ENCODE measurements around the gene FCHO2. TPM values are rescaled to one million over a fixed set of nuclear protein-coding genes. Genes with fewer than 3 reads are reported as not detected.

Gene FCHO2
- total and polyA plus RNA-seq, 2 of the 8 experiments (the other 6 are each of a cell fraction or from before 2014, with no cell fraction given) = 4.3 to 15.7 TPM

DNA sequence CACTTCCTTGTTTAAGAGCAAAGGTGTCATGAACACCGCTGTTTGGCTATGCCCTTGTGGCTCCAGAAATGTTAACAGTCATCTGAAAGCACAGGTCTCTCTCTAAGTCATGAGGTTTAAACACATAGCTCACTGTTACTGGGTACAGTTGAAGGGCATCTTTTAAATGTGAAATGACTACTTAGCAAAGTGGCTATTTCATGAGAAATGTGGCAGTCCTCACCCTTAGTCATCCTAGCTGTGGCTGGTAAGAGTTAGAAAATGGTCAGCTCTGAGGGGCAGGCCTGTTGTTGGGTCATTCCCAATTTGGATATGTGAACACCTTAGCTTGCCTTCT lies 140.4 kb downstream of the FCHO2 start:
- FAIRE-seq = no peak
- Histone ChIP-seq H3K4me3 (ENCODE audit: extremely low read depth in 1 of 4, insufficient read depth in 2 of 4, low read depth in 3 of 4, low read length in 4 of 4) (no peak overlapping the region), H2BK12ac (ENCODE audit: low read depth, low read length) (no peak overlapping the region), H3K79me2 (ENCODE audit: control insufficient read depth in 1 of 2, insufficient read depth in 2 of 2, low read length in 2 of 2) (no peaks in the 10 kb centered on the region), H3K14ac (ENCODE audit: insufficient read length) (no peak overlapping the region), H2BK20ac (ENCODE audit: low read length) (no peak overlapping the region), H3K4me2 (ENCODE audit: insufficient read depth in 1 of 2, low read depth in 2 of 2, low read length in 2 of 2) (no peak overlapping the region), H3K9ac (replicated peaks in 1 of 4; ENCODE audit: extremely low read depth in 1 of 4, low read depth in 3 of 4, low read length in 3 of 4) (no peak overlapping the region), H3K27me3 (replicated peaks in 1 of 4; ENCODE audit: control insufficient read depth in 3 of 4, extremely low read depth in 1 of 4, insufficient read depth in 3 of 4, low read length in 3 of 4) (no peaks in the 10 kb centered on the region), H3K4ac (replicated peaks; ENCODE audit: insufficient read length, low read depth, low read length) (no peak overlapping the region), H2BK120ac (replicated peaks; ENCODE audit: low read depth, low read length) (no peak overlapping the region), H3K23me2 (ENCODE audit: low read depth, low read length) (no peaks in the 10 kb centered on the region), H2AFZ (ENCODE audit: low read length) (no peak overlapping the region), H4K8ac (ENCODE audit: extremely low read depth, insufficient read depth, low read length) (no peak overlapping the region), H3K27ac (ENCODE audit: low read depth, low read length) (no peak overlapping the region), H3K79me1 (ENCODE audit: low read depth, low read length) (no peaks in the 10 kb centered on the region), H3K4me1 (replicated peaks in 1 of 4; ENCODE audit: control insufficient read depth in 3 of 4, insufficient read depth in 4 of 4, low read length in 3 of 4) (no peaks in the 10 kb centered on the region), H3K9me3 (ENCODE audit: insufficient read depth in 2 of 2, low read depth in 1 of 2, low read length in 1 of 2) (peaks cover 4 to 7% of the 10 kb centered on the region in 2 experiments; a peak in 1 of 4 replicates), H3K18ac (ENCODE audit: extremely low read depth, low read length) (no peak overlapping the region), H4K91ac (replicated peaks; ENCODE audit: insufficient read length, low read length) (no peak overlapping the region), H4K5ac (ENCODE audit: insufficient read length, low read depth, low read length) (no peak overlapping the region), H3K36me3 (ENCODE audit: control insufficient read depth in 2 of 4, insufficient read depth in 4 of 4, low read length in 3 of 4) (no peaks in the 10 kb centered on the region), H2AK5ac (ENCODE audit: low read depth, low read length) (no peak overlapping the region), H2BK15ac (ENCODE audit: low read length) (no peak overlapping the region), H3K23ac (ENCODE audit: insufficient read length) (no peak overlapping the region), H3K56ac (replicated peaks; ENCODE audit: insufficient read length, low read depth, low read length) (no peak overlapping the region), H4K20me1 (replicated peaks in 1 of 2; ENCODE audit: control insufficient read depth in 1 of 2, insufficient read depth in 2 of 2, low read length in 2 of 2) (no peaks in the 10 kb centered on the region), H2BK5ac (ENCODE audit: low read depth, low read length) (no peak overlapping the region)
- ChIA-PET CTCF (ENCODE audit: partially characterized antibody) (interaction anchor here (1.0 to 2.7 kb wide), 4 partner anchors 12 to 120 kb away, joined by 4 to 18 read pairs (median 7); no protein-coding TSS in a partner anchor), POLR2A (ENCODE audit: partially characterized antibody) (no interaction called here)
- DNase-seq (ENCODE audit: low read depth in 1 of 2, low spot score in 2 of 2) = no peak
- WGBS, 2 experiments (ENCODE audit: extremely low coverage in 1 of 2, insufficient coverage in 1 of 2, insufficient read length in 1 of 2, insufficient replicate concordance in 2 of 2, low coverage in 1 of 2, low lambda C conversion rate in 2 of 2, missing lambda C conversion rate in 1 of 2) = 80% methylated on average over 1 of the region's 1 CpG; no CpG with 5 or more reads in 1 of the 2 experiments
- TF ChIP-seq BRCA1 (IDR thresholded peaks at IDR 0.05; ENCODE audit: low read depth, low read length) (no peak), MAFK (IDR thresholded peaks at IDR 0.05; ENCODE audit: low read depth, low read length) (no peak), SP4 (IDR thresholded peaks at IDR 0.05; ENCODE audit: low read length) (no peak), RNF2 (IDR thresholded peaks at IDR 0.05; ENCODE audit: borderline replicate concordance, low read depth, low read length, missing control alignments, poor library complexity, severe bottlenecking) (no peak), ZNF274 (IDR thresholded peaks at IDR 0.05; ENCODE audit: borderline replicate concordance, extremely low read depth, low read length) (no peak), SIX5 (IDR thresholded peaks at IDR 0.05; ENCODE audit: low read depth, low read length) (no peak), GTF2F1 (IDR thresholded peaks at IDR 0.05; ENCODE audit: borderline replicate concordance, low read depth, low read length) (no peak), BACH1 (IDR thresholded peaks at IDR 0.05; ENCODE audit: low read length) (no peak), NRF1 (IDR thresholded peaks at IDR 0.05; ENCODE audit: low read depth, low read length) (no peak), SAP30 (IDR thresholded peaks at IDR 0.05; ENCODE audit: insufficient read depth, insufficient replicate concordance, low read length) (no peak)
- TF ChIP-seq, protein P1, sequence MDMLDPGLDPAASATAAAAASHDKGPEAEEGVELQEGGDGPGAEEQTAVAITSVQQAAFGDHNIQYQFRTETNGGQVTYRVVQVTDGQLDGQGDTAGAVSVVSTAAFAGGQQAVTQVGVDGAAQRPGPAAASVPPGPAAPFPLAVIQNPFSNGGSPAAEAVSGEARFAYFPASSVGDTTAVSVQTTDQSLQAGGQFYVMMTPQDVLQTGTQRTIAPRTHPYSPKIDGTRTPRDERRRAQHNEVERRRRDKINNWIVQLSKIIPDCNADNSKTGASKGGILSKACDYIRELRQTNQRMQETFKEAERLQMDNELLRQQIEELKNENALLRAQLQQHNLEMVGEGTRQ (IDR thresholded peaks at IDR 0.05; ENCODE audit: low read length) = no peak
